Measurements from ENCODE around the gene CEL.

DNA sequence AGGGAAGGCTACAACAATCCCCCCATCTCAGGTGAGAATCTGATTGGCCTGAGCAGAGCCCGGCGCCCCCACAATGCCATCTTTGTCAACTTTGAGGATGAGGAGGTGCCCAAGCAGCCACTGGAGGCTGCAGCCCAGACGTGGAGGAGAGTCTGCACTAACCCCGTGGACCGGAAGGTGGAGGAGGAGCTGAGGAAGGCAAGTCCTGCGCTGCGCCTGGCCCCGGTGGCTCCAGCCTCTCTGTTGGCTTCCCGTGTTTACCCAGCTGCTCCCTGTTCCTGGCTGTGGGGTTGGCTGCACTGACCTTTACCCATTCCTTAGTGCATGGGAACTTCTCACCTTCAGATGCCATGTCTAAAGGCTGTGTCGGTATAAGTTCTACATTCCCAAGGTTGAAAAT is 11.0 kb upstream of the CEL start:
- no peak for TF ChIP-seq CTCF (IDR thresholded peaks at IDR 0.05)
- TF ChIP-seq POLR2A (IDR thresholded peaks at IDR 0.05), result no peak

Measured in lower leg skin (tissue), 3 donors.